GM12874 (cell line): ENCODE measurements around the gene GPC1.

Source experiments
- CTCF ChIP-seq: IDR thresholded peaks from 2 replicates; pipeline ENCODE4 v1.5.1; 2011; ENCODE audit warnings: low read depth, mild to moderate bottlenecking, control low read depth, low read length, moderate library complexity; ENCODE audit not compliant: insufficient read depth

Gene GPC1

GRCh38 chr2:240399419-240400324 is 35.8 kb upstream of the GPC1 start:
- TF ChIP-seq CTCF = no peak

GRCh38 chr2:240400371-240401161 is 34.9 kb upstream of the GPC1 start:
- TF ChIP-seq CTCF = no peak

- no peak for TF ChIP-seq CTCF
These were observed 34.2 kb upstream of the GPC1 start for GRCh38 chr2:240401308-240401707.

DNA sequence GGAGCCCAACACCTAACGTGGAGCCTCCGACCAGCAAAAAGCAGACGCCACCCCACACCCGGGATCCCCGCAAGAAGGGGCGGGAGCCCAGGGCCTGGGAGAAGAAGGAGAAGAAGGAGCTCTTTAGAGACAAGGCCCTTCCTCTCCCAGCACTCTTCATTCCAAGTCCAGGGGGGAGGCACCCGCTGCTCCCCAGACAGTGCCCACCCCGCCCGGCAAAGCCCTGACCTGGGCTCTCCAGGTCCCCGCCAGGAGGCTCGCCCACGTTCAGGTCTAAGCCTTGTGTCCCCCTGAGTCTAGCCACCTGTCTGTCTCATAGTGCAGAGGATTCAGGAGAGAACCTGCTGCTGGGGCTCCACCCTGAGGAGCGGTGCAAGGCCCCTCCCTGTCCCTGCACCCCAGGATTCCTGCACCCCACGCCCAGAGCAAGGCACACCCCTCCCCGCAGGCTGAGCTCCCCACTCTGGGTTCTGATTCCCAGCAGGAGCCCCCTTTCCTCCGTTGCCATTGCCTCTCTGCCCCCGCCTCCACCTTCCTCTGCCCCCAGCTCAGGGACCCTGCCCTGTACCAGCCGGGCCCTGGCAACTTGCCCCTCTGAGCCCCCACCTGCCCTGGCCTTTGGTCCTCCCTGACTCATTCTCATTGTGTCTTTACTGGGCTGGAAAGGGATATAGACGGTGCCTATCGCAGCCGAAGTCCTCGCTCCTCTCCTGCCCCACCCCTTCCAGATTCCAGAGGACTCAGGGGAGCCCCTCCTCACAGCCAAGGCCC is 33.5 kb upstream of the GPC1 start:
- no peak for TF ChIP-seq CTCF

- no peak for TF ChIP-seq CTCF
These were observed 32.7 kb upstream of the GPC1 start for GRCh38 chr2:240402566-240403272.

DNA sequence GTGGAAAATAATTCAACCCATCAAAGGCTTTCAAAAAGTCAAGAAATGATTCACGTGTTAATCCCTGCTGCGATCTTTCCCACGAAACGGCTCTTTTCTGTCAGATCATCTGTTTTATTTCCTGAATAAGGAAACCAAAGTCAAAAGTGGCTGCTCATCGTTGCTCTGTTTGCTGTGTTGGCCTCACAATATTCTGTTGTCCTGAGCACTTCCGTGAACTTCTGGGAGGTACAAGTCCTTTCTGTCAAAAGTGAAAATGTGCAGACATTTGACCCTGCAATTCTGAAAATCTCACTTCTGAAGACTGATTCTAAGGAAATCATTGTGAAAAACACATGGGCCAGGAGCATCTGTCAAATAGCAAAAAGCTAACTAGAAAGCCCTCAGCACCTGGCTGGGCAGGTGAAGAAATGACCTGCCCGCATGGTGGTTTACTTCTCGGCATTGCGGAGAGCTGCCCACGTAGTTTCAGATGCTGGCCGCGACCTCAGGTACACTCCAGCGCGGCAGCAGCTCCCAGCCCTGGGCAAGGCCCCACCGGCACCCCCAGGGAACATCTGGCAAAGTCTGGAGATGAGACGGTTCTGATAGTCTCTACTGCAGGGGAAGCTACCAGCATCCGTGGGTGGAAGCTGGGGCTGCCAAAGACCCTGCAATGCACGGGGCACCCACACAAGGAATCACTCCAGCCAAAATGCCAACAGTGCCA is 31.9 kb upstream of the GPC1 start:
- TF ChIP-seq CTCF = no peak
